Measurements from ENCODE around the gene OR1S2. TPM values are rescaled to one million over a fixed set of nuclear protein-coding genes. Genes with fewer than 3 reads are reported as not detected.

Gene OR1S2, protein sequence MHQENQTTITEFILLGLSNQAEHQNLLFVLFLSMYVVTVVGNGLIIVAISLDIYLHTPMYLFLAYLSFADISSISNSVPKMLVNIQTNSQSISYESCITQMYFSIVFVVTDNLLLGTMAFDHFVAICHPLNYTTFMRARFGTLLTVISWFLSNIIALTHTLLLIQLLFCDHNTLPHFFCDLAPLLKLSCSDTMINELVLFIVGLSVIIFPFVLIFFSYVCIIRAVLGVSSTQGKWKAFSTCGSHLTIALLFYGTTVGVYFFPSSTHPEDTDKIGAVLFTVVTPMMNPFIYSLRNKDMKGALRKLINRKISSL
- total RNA-seq: not detected in 2 replicates

DNA sequence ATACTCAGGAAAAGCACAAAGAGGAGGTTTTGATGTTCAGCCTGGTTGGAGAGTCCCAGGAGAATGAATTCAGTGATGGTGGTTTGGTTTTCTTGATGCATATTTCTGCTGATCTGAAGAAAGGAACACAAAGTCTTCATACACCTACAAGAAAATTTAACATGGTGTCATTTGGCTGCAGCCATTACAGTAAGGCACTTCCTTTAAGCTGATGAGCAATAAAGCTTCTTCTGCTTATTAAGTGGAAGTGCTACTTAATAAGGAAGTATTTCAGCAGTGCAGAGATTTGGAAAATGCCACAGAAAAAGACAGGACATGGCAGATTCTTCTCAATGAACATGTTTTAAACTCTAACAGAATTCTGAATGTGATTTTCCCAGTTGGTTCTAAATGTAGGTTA is at the start of gene OR1S2:
OR1S2 (minus strand) TSS at position 101 of the 400 bp plus-strand sequence; CDS start at position 101, 0 bp downstream.

DNA sequence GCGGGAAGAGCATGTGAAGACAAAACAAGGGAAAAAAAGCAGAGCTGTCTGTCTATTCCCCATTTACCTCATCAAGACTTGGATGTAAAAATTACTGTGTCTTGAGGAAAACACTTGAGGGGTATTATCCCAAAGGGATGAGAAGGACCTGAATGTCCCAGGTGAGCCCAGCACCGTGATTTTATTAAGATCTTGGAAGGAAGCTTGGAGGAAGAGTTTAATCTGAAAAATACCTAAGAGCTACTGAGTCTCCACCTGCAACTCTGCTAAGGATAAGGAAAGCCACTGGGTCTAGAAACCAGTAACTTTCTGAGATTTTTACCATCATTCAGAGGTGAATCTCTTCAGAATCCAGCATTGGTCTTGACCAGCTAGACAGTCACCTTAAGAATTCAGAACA is 8.5 kb upstream of the OR1S2 start, which contains the start of gene OR1S1:
OR1S1 (plus strand) TSS at position 301 of the 400 bp plus-strand sequence.

DNA sequence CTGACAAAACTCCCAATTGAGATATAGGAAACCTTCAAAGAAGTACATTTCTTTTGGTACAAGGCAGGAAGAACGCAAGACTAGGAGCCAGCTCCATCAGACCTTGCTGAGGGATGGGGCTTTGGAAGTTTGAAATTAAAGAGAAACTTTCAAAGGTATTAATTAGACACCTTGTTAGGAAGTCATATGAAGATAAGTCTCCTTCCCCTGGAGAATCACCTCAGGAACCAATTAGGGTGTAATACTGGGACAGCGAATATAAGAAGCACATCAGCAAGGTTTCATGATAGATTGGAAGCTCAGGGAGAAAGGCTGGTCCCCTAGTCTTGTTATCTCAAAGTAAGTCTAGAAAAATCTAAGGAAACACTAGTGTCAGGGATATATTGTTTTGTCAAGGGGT is 15.2 kb downstream of the OR1S2 start, which contains the start of gene OR9Q2:
OR9Q2 (plus strand) TSS at position 301 of the 400 bp plus-strand sequence. CDS start 1,421 bp downstream, outside the sequence.

Other genes starting within 250 kb of the OR1S2 start
- not detected in 2 replicates for gene OR9Q1, start 180.3 kb downstream of the OR1S2 start, total RNA-seq
- gene OR6Q1, start 173.2 kb downstream of the OR1S2 start, total RNA-seq: not detected in 2 replicates
- gene OR9I1, start 78.6 kb downstream of the OR1S2 start, total RNA-seq: not detected in 2 replicates
- not detected in 2 replicates for gene OR9Q2, start 15.1 kb downstream of the OR1S2 start, total RNA-seq
- gene OR1S1, start 8.6 kb upstream of the OR1S2 start, total RNA-seq: not detected in 2 replicates
- not detected in 2 replicates for gene OR10Q1, start 24.8 kb upstream of the OR1S2 start, total RNA-seq
- gene OR10W1, start 64.1 kb upstream of the OR1S2 start, total RNA-seq: not detected in 2 replicates
- gene OR5B17, start 154.9 kb upstream of the OR1S2 start, total RNA-seq: not detected in 2 replicates
- gene OR5B3, start 202.7 kb upstream of the OR1S2 start, total RNA-seq: not detected in 2 replicates
- not detected in 2 replicates for gene OR5B2, start 224.0 kb upstream of the OR1S2 start, total RNA-seq
- gene OR5B12, start 238.1 kb upstream of the OR1S2 start, total RNA-seq: not detected in 2 replicates